ENCODE measurements around the gene TMEM18. TPM values are rescaled to one million over a fixed set of nuclear protein-coding genes. Genes with fewer than 3 reads are reported as not detected.

The TMEM18 gene
- polyA plus RNA-seq, 1 of the 3 experiments (the other 2 are of a cell fraction): 29.3 TPM

DNA sequence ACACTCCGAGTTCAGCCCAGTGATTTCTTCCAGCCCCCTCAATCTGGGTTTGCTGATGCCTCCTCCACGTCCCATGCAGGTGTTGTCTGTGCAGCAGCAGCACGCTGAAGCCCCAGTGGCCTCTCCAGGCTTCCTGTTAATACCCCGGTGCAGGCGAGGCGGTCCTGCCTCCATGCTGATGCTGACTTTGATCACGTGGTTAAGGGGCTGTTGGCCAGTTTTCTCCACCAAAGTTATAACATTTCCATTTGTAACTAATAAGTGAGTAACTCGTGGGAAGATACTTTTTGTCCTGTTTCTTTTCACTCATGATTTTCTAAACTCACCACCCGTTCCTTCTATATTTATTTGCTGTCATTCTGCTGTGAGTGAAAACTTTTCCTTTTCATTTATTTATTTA lies 42.5 kb upstream of the TMEM18 start:
- Histone ChIP-seq H3K9me3 (no peaks in the 10 kb centered on the region), H2AFZ (ENCODE audit: low read depth) (no peak overlapping the region), H3F3A (replicated peaks; ENCODE audit: insufficient read depth) (no peaks in the 10 kb centered on the region), H3K4me3 (ENCODE audit: low read depth in 2 of 2, low read length in 1 of 2) (no peak overlapping the region), H3K36me3 (replicated peaks in 1 of 2; ENCODE audit: control insufficient read depth in 1 of 2, insufficient read depth in 2 of 2, low read length in 1 of 2) (no peaks in the 10 kb centered on the region), H3K27me3 (ENCODE audit: insufficient read depth) (no peaks in the 10 kb centered on the region; the same call in 1 of the 2 replicates), H3K27ac (ENCODE audit: low read depth in 2 of 2, low read length in 1 of 2) (no peak overlapping the region), H3K9ac (no peak overlapping the region), H3K4me1 (ENCODE audit: control insufficient read depth in 1 of 2, insufficient read depth in 2 of 2, low read depth in 1 of 2, low read length in 1 of 2) (peaks cover 0 to 8% of the 10 kb centered on the region in 2 experiments; a peak in 2 of 4 replicates), H3K9me2 (no peaks in the 10 kb centered on the region), H3K4me2 (no peak overlapping the region), H4K20me1 (ENCODE audit: insufficient read depth) (no peaks in the 10 kb centered on the region), H3K79me2 (ENCODE audit: insufficient read depth) (no peaks in the 10 kb centered on the region)
- TF ChIP-seq, protein P1, sequence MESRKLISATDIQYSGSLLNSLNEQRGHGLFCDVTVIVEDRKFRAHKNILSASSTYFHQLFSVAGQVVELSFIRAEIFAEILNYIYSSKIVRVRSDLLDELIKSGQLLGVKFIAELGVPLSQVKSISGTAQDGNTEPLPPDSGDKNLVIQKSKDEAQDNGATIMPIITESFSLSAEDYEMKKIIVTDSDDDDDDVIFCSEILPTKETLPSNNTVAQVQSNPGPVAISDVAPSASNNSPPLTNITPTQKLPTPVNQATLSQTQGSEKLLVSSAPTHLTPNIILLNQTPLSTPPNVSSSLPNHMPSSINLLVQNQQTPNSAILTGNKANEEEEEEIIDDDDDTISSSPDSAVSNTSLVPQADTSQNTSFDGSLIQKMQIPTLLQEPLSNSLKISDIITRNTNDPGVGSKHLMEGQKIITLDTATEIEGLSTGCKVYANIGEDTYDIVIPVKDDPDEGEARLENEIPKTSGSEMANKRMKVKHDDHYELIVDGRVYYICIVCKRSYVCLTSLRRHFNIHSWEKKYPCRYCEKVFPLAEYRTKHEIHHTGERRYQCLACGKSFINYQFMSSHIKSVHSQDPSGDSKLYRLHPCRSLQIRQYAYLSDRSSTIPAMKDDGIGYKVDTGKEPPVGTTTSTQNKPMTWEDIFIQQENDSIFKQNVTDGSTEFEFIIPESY (IDR thresholded peaks at IDR 0.05; ENCODE audit: borderline replicate concordance, low read depth): no peak
- TF ChIP-seq YY1 (IDR thresholded peaks at IDR 0.05; ENCODE audit: low read depth) (no peak), MXI1 (IDR thresholded peaks at IDR 0.05; ENCODE audit: low read depth, low read length) (no peak), MEF2A (IDR thresholded peaks at IDR 0.05; ENCODE audit: borderline replicate concordance, low read depth) (no peak), POLR2AphosphoS5 (IDR thresholded peaks at IDR 0.05; ENCODE audit: low read depth, low read length) (no peak), RCOR1 (IDR thresholded peaks at IDR 0.05; ENCODE audit: low read length) (no peak), RAD21 (IDR thresholded peaks at IDR 0.05; ENCODE audit: low read length) (no peak), GABPA (IDR thresholded peaks at IDR 0.05; ENCODE audit: low read depth) (no peak), RFX5 (IDR thresholded peaks at IDR 0.05; ENCODE audit: low read length) (no peak), ELF1 (IDR thresholded peaks at IDR 0.05) (no peak), SMC3 (IDR thresholded peaks at IDR 0.05; ENCODE audit: low read depth, low read length) (no peak), RXRA (IDR thresholded peaks at IDR 0.05; ENCODE audit: borderline replicate concordance, low read depth) (no peak)
- TF ChIP-seq, protein P2, sequence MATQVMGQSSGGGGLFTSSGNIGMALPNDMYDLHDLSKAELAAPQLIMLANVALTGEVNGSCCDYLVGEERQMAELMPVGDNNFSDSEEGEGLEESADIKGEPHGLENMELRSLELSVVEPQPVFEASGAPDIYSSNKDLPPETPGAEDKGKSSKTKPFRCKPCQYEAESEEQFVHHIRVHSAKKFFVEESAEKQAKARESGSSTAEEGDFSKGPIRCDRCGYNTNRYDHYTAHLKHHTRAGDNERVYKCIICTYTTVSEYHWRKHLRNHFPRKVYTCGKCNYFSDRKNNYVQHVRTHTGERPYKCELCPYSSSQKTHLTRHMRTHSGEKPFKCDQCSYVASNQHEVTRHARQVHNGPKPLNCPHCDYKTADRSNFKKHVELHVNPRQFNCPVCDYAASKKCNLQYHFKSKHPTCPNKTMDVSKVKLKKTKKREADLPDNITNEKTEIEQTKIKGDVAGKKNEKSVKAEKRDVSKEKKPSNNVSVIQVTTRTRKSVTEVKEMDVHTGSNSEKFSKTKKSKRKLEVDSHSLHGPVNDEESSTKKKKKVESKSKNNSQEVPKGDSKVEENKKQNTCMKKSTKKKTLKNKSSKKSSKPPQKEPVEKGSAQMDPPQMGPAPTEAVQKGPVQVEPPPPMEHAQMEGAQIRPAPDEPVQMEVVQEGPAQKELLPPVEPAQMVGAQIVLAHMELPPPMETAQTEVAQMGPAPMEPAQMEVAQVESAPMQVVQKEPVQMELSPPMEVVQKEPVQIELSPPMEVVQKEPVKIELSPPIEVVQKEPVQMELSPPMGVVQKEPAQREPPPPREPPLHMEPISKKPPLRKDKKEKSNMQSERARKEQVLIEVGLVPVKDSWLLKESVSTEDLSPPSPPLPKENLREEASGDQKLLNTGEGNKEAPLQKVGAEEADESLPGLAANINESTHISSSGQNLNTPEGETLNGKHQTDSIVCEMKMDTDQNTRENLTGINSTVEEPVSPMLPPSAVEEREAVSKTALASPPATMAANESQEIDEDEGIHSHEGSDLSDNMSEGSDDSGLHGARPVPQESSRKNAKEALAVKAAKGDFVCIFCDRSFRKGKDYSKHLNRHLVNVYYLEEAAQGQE (IDR thresholded peaks at IDR 0.05; ENCODE audit: low read depth, low read length): no peak
- TF ChIP-seq, protein P3, sequence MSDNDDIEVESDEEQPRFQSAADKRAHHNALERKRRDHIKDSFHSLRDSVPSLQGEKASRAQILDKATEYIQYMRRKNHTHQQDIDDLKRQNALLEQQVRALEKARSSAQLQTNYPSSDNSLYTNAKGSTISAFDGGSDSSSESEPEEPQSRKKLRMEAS (IDR thresholded peaks at IDR 0.05; ENCODE audit: low read depth): no peak
- TF ChIP-seq, protein P4, sequence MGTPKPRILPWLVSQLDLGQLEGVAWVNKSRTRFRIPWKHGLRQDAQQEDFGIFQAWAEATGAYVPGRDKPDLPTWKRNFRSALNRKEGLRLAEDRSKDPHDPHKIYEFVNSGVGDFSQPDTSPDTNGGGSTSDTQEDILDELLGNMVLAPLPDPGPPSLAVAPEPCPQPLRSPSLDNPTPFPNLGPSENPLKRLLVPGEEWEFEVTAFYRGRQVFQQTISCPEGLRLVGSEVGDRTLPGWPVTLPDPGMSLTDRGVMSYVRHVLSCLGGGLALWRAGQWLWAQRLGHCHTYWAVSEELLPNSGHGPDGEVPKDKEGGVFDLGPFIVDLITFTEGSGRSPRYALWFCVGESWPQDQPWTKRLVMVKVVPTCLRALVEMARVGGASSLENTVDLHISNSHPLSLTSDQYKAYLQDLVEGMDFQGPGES (IDR thresholded peaks at IDR 0.05; ENCODE audit: low read depth, low read length): no peak
- ChIA-PET POLR2A (no interaction called here), CTCF (no interaction called here)
- DNase-seq: no peak
- 38% methylated on average over 9 of the region's 9 CpGs for WGBS (ENCODE audit: low lambda C conversion rate)

Data from SK-N-SH (cell line).